Measurements from ENCODE around the gene C5orf63.
A peak's percentile ranks its signal among the peaks of the same experiment; 100 is the strongest.
"Not testable (repeated sequence)": the region's sequence is repeated elsewhere in the genome, so short reads cannot be mapped to it uniquely, and the experiment has no call there.

Gene C5orf63

GRCh38 chr5:127055880-127056653 is 17.2 kb downstream of the C5orf63 start:
- in situ Hi-C loops (cut with HindIII; ENCODE audit: low sequenced_read_pairs) = no loop called here

GRCh38 chr5:127053551-127053950 is 19.8 kb downstream of the C5orf63 start:
- DNase-seq (ENCODE audit: low read depth); in situ Hi-C loops (cut with HindIII; ENCODE audit: low sequenced_read_pairs); H3K4me3 ChIP-seq (ENCODE audit: low read depth, low read length): not testable (repeated sequence)

More at GRCh38 chr5:127055880-127056653, 17.2 kb downstream of the C5orf63 start:
- no peak for DNase-seq (ENCODE audit: low read depth)
- TF ChIP-seq CTCF (IDR thresholded peaks at IDR 0.05; ENCODE audit: low read depth, low read length, missing control alignments) = no peak
- H3K4me3 ChIP-seq (ENCODE audit: low read depth, low read length) = no peak overlapping the region

GRCh38 chr5:127053049-127053448 is 20.3 kb downstream of the C5orf63 start:
- no peak overlapping the region for H3K4me3 ChIP-seq (ENCODE audit: low read depth, low read length)
- no peak for DNase-seq (ENCODE audit: low read depth)
- in situ Hi-C loops (cut with HindIII; ENCODE audit: low sequenced_read_pairs) = no loop called here
- no peak for TF ChIP-seq CTCF (IDR thresholded peaks at IDR 0.05; ENCODE audit: low read depth, low read length, missing control alignments)

- no peak for TF ChIP-seq CTCF (IDR thresholded peaks at IDR 0.05; ENCODE audit: low read depth, low read length, missing control alignments)
- DNase-seq (ENCODE audit: low read depth) = no peak
- no peak overlapping the region for H3K4me3 ChIP-seq (ENCODE audit: low read depth, low read length)
- in situ Hi-C loops (cut with HindIII; ENCODE audit: low sequenced_read_pairs) = no loop called here
Measured at GRCh38 chr5:127051591-127051990, 21.7 kb downstream of the C5orf63 start.

- in situ Hi-C loops (cut with HindIII; ENCODE audit: low sequenced_read_pairs) = no loop called here
- no peak for DNase-seq (ENCODE audit: low read depth)
- TF ChIP-seq CTCF (IDR thresholded peaks at IDR 0.05; ENCODE audit: low read depth, low read length, missing control alignments) = no peak
- H3K4me3 ChIP-seq (ENCODE audit: low read depth, low read length) = no peak overlapping the region
Measured at GRCh38 chr5:127046343-127047072, 26.8 kb downstream of the C5orf63 start.

- in situ Hi-C loops (cut with HindIII; ENCODE audit: low sequenced_read_pairs) = no loop called here
- DNase-seq (ENCODE audit: low read depth) = no peak
- TF ChIP-seq CTCF (IDR thresholded peaks at IDR 0.05; ENCODE audit: low read depth, low read length, missing control alignments) = peak; percentile 26
- H3K4me3 ChIP-seq (ENCODE audit: low read depth, low read length) = no peak overlapping the region
Measured at GRCh38 chr5:127042593-127042992, 30.7 kb downstream of the C5orf63 start.

- no peak for TF ChIP-seq CTCF (IDR thresholded peaks at IDR 0.05; ENCODE audit: low read depth, low read length, missing control alignments)
- no peak for DNase-seq (ENCODE audit: low read depth)
- H3K4me3 ChIP-seq (ENCODE audit: low read depth, low read length) = no peak overlapping the region
- in situ Hi-C loops (cut with HindIII; ENCODE audit: low sequenced_read_pairs) = no loop called here
Measured at GRCh38 chr5:127041571-127041970, 31.7 kb downstream of the C5orf63 start.
